Upper lobe of left lung (tissue), 4 donors: ENCODE measurements around the gene ATXN2.

Experiments
- CTCF ChIP-seq, 6 experiments: fragments of 450-650 bp in 4 of 6; fragments of 200-600 bp in 2 of 6; sonication (generic) in 2 of 6; IDR thresholded peaks; one replicate each; pipeline ENCODE4 v1.5.1; 2016 to 2019; ENCODE audit warnings: antibody characterized with exemption in 6 of 6
- EP300 ChIP-seq, 4 donors: sonication (generic); formaldehyde crosslinking; IDR thresholded peaks; one replicate each; pipeline ENCODE4 v1.5.1; 2017; ENCODE audit warnings: antibody characterized with exemption in 4 of 4, control low read depth in 2 of 4
- POLR2A ChIP-seq, 4 donors: fragments of 450-650 bp; IDR thresholded peaks; one replicate each; pipeline ENCODE4 v1.5.1; 2016 to 2017; ENCODE audit warnings: antibody characterized with exemption in 4 of 4, mild to moderate bottlenecking in 2 of 4
- POLR2AphosphoS5 ChIP-seq, 2 donors: sonication (generic); formaldehyde crosslinking; IDR thresholded peaks; one replicate each; pipeline ENCODE4 v1.5.1; 2017; ENCODE audit warnings: antibody characterized with exemption in 2 of 2

- TF ChIP-seq CTCF (IDR thresholded peaks at IDR 0.05) (no peak), POLR2A (IDR thresholded peaks at IDR 0.05) (no peak), POLR2AphosphoS5 (IDR thresholded peaks at IDR 0.05) (no peak), EP300 (IDR thresholded peaks at IDR 0.05) (no peak)
Observed at GRCh38 chr12:111453071-111453989, 145.8 kb downstream of the ATXN2 start.
